Esophagus muscularis mucosa (tissue), 4 donors: Measurements from ENCODE around the gene CFAP410. TPM values are rescaled to one million over a fixed set of nuclear protein-coding genes. Genes with fewer than 3 reads are reported as not detected.

Source experiments
- DNase-seq: peaks from one replicate; pipeline ENCODE4 v3.0.0-alpha.2; 2017; ENCODE audit errors: extremely low spot score
- H3K27ac ChIP-seq, 4 donors: fragments of 200-600 bp; sonication (generic); replicated peaks in 1 of 4; 1 replicate in 3 of 4; 2 replicates in 1 of 4; pipeline ENCODE4 v1.5.1; 2016 to 2019; ENCODE audit warnings: mild to moderate bottlenecking in 1 of 4
- H3K27me3 ChIP-seq, 4 donors: fragments of 200-600 bp; sonication (generic); one replicate each; pipeline versions ENCODE4 v1.5.1 to v1.6.0; 2016 to 2019
- H3K36me3 ChIP-seq, 4 donors: fragments of 200-600 bp; sonication (generic); one replicate each; pipeline ENCODE4 v1.5.1; 2016 to 2019
- H3K4me1 ChIP-seq, 4 donors: fragments of 200-600 bp; sonication (generic); one replicate each; pipeline ENCODE4 v1.5.1; 2016 to 2019
- H3K4me3 ChIP-seq, 4 donors: fragments of 200-600 bp; sonication (generic); 1 replicate in 2 of 4; 2 replicates in 2 of 4; pipeline ENCODE4 v1.5.1; 2016 to 2019; ENCODE audit warnings: mild to moderate bottlenecking in 4 of 4, moderate library complexity in 1 of 4
- H3K9me3 ChIP-seq, 4 donors: fragments of 200-600 bp; sonication (generic); 1 replicate in 3 of 4; 2 replicates in 1 of 4; pipeline ENCODE4 v1.5.1; 2016 to 2019
- EP300 ChIP-seq: sonication (generic); formaldehyde crosslinking; IDR thresholded peaks from one replicate; pipeline ENCODE4 v1.6.1; 2017; ENCODE audit warnings: antibody characterized with exemption
- POLR2A ChIP-seq: fragments of 450-650 bp; IDR thresholded peaks from one replicate; pipeline ENCODE4 v1.6.1; 2017; ENCODE audit warnings: antibody characterized with exemption, moderate library complexity, mild to moderate bottlenecking, low read depth
- POLR2AphosphoS5 ChIP-seq, 2 donors: sonication (generic); formaldehyde crosslinking; IDR thresholded peaks; one replicate each; pipeline ENCODE4 v1.6.1; 2017; ENCODE audit warnings: antibody characterized with exemption in 2 of 2
- WGBS: methylation state at CpG from one replicate; pipeline ENCODE4 v1.1.5; 2018; 5-methylcytosine and 5-hydroxymethylcytosine counted together
- intact Hi-C: fragments of 100-400 bp; cut with DNase I; formaldehyde crosslinking; loops from one replicate; pipeline ENCODE4 v1.15.1; 2023
- total RNA-seq, 4 donors: library from RNA; depleted of rRNA; stranded (reverse); fragments of >200 nt; gene quantifications; one replicate each; pipeline versions ENCODE4 v1.1.0 to v1.2.1, GENCODE V29; 2016
- TF ChIP-seq, protein P1 (sequence below), 3 experiments: fragments of 200-600 bp in 2 of 3; fragments of 450-650 bp in 1 of 3; sonication (generic) in 2 of 3; IDR thresholded peaks; one replicate each; pipeline ENCODE4 v1.5.1; 2017 to 2019; ENCODE audit warnings: antibody characterized with exemption in 3 of 3, mild to moderate bottlenecking in 2 of 3, moderate library complexity in 1 of 3

Gene CFAP410
- total RNA-seq, 4 donors from 2014 or later = 26.6 to 43.5 (median 32.3) TPM

DNA sequence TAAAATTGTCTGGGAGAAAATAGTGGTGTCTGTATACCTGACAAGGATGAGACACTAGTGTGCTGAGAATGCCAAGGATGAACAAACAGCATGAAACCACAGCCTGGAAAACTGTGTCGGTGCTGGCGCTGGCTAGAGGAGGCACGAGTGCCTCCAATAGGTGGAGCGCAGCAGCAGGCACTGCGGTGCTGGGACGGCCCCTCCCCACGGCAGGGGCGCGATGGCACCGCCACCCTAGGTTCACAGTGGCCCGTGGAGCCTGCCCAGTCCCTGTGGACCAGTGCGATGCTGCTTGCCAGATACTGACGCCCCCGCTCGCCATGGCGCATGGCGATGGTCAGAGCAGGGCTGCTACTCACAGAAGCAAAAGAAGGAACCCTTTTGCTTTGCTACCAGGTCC lies 6.8 kb downstream of the CFAP410 start:
- H3K36me3 ChIP-seq = peaks cover 0 to 78% (median 64%) of the 10 kb centered on the region in 4 donors
- no peak overlapping the region for H3K27ac ChIP-seq
- 90% methylated on average over 15 of the region's 17 CpGs for WGBS
- TF ChIP-seq POLR2A (no peak), EP300 (no peak), POLR2AphosphoS5 (IDR thresholded peaks at IDR 0.05) (no peak)
- TF ChIP-seq, protein P1, sequence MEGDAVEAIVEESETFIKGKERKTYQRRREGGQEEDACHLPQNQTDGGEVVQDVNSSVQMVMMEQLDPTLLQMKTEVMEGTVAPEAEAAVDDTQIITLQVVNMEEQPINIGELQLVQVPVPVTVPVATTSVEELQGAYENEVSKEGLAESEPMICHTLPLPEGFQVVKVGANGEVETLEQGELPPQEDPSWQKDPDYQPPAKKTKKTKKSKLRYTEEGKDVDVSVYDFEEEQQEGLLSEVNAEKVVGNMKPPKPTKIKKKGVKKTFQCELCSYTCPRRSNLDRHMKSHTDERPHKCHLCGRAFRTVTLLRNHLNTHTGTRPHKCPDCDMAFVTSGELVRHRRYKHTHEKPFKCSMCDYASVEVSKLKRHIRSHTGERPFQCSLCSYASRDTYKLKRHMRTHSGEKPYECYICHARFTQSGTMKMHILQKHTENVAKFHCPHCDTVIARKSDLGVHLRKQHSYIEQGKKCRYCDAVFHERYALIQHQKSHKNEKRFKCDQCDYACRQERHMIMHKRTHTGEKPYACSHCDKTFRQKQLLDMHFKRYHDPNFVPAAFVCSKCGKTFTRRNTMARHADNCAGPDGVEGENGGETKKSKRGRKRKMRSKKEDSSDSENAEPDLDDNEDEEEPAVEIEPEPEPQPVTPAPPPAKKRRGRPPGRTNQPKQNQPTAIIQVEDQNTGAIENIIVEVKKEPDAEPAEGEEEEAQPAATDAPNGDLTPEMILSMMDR (IDR thresholded peaks at IDR 0.05) = no peak
- H3K4me1 ChIP-seq = peaks cover 0 to 8% (median 2%) of the 10 kb centered on the region in 4 donors
- intact Hi-C loops = no loop called here
- no peaks in the 10 kb centered on the region for H3K27me3 ChIP-seq
- H3K4me3 ChIP-seq = no peak overlapping the region
- H3K9me3 ChIP-seq = no peaks in the 10 kb centered on the region
- no peak for DNase-seq

DNA sequence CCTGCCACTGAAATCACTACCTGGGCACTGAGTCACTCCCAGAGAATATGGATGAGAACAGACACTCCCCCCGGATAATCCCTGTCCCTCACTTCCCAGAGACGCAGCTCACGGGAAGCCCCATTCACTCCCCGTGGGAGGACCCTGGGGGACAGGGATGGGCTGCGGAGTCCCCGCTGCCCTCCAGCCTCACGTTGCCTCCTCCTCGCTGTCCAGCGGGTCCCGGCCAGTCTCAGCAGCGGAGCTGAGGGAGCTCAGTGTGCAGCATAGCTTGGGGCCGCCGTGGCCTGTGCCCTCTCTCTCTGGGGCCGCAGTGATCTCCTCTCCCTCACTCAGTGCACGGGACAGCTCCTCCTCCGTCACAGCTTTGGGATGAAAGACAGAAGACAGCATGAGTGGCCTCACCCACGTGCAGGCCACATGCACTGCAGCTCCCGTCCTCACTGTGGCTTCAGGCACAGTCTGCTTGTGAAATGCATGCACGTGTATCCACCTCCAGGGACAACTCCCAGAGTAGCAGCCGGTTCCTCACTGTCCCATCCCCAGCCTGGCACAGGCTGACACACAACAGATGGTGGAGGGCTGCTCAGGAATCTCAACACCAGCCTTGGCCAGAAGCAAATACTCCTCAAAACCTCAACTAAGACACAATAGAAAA lies 7.4 kb downstream of the CFAP410 start:
- DNase-seq = no peak
- Histone ChIP-seq H3K27me3 (no peaks in the 10 kb centered on the region), H3K4me3 (no peak overlapping the region), H3K9me3 (no peaks in the 10 kb centered on the region), H3K27ac (no peak overlapping the region), H3K4me1 (peaks cover 0 to 3% (median 0%) of the 10 kb centered on the region in 4 donors), H3K36me3 (peaks cover 0 to 81% (median 67%) of the 10 kb centered on the region in 4 donors)
- intact Hi-C loops = no loop called here
- TF ChIP-seq POLR2AphosphoS5 (IDR thresholded peaks at IDR 0.05) = no peak
- no peak for TF ChIP-seq POLR2A
- TF ChIP-seq EP300 = no peak
- TF ChIP-seq, protein P1 (IDR thresholded peaks at IDR 0.05) = no peak
- WGBS = 74% methylated on average over 13 of the region's 20 CpGs

DNA sequence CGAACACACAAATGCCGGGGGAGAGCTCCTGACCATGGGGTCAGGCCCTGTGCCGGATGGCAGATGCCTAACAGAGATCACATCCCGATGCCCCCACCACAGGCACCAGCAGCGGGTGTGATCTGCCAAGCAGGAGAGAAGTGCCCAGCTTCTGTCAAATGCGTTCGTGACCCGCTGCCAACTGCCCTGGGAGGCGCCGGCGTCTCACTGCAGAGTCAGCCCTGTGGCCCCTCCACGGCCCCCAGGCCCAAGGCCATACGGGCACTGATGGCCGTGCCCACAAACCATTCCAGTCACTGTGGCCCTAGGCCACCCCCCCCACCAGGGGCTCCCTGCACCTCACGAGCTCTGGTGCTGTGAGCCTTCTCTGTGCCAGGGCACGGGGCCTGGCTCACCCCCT lies 8.0 kb downstream of the CFAP410 start:
- TF ChIP-seq EP300 (no peak), POLR2A (no peak), POLR2AphosphoS5 (IDR thresholded peaks at IDR 0.05) (no peak)
- TF ChIP-seq, protein P1 (IDR thresholded peaks at IDR 0.05) = no peak
- 93% methylated on average over 11 of the region's 16 CpGs for WGBS
- peaks cover 0 to 3% (median 0%) of the 10 kb centered on the region in 4 donors for H3K4me1 ChIP-seq
- intact Hi-C loops = no loop called here
- H3K27me3 ChIP-seq = no peaks in the 10 kb centered on the region
- no peak for DNase-seq
- no peaks in the 10 kb centered on the region for H3K9me3 ChIP-seq
- H3K27ac ChIP-seq = no peak overlapping the region
- H3K36me3 ChIP-seq = peaks cover 2 to 81% (median 69%) of the 10 kb centered on the region in 4 donors
- H3K4me3 ChIP-seq = no peak overlapping the region

DNA sequence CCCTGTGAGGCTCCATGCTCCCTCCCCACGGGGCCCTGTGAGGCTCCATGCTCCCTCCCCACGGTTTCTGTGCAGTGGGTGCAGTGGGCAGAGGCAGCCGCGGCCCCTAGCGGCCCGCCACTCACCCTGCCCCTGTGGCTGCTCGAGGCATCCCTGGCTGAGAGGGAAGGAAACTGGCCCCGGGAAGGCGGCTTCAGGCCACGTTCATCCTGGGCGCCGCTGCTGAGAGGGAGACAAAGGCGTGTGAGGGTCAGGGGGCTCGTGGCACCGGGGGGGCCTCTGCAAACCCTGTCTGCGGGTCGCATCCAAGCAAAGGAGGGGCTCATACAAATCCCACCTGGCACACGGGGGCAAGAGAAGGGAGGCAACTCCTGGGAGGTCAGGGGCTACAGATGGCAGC lies 8.5 kb downstream of the CFAP410 start:
- peaks cover 3 to 81% (median 69%) of the 10 kb centered on the region in 4 donors for H3K36me3 ChIP-seq

More for the DNA sequence above, 8.5 kb downstream of the CFAP410 start:
- no peak for DNase-seq
- H3K27me3 ChIP-seq = no peaks in the 10 kb centered on the region
- TF ChIP-seq POLR2A (no peak), POLR2AphosphoS5 (IDR thresholded peaks at IDR 0.05) (no peak), EP300 (no peak)
- TF ChIP-seq, protein P1 (IDR thresholded peaks at IDR 0.05) = no peak
- peaks cover 0 to 3% (median 0%) of the 10 kb centered on the region in 4 donors for H3K4me1 ChIP-seq
- H3K4me3 ChIP-seq = no peak overlapping the region
- WGBS = 84% methylated on average over 8 of the region's 18 CpGs
- no peaks in the 10 kb centered on the region for H3K9me3 ChIP-seq
- no peak overlapping the region for H3K27ac ChIP-seq
- intact Hi-C loops = no loop called here
